HepG2 (cell line): ENCODE data around the gene DIP2C. TPM values are rescaled to one million over a fixed set of nuclear protein-coding genes. Genes with fewer than 3 reads are reported as not detected.
A peak's percentile ranks its signal among the peaks of the same experiment; 100 is the strongest.

Experiments used
- DMAP1 ChIP-seq: IDR thresholded peaks from 2 replicates; pipeline ENCODE4 v1.6.1; 2016
- GABPA ChIP-seq, 2 experiments: IDR thresholded peaks; 2 replicates each; pipeline ENCODE4 v1.6.1; 2011 to 2016; ENCODE audit warnings: low read depth in 2 of 2, low read length in 1 of 2, missing biosample characterization in 1 of 2, missing genetic modification characterization in 1 of 2
- GATAD1 ChIP-seq: IDR thresholded peaks from 2 replicates; pipeline ENCODE4 v1.6.1; 2016; ENCODE audit warnings: missing genetic modification reagents, missing compliant biosample characterization
- KDM3A ChIP-seq: IDR thresholded peaks from 2 replicates; pipeline ENCODE4 v1.6.1; 2018; ENCODE audit warnings: low read depth, missing compliant biosample characterization
- KDM5B ChIP-seq: sonication (generic); formaldehyde crosslinking; IDR thresholded peaks from 2 replicates; pipeline ENCODE4 v1.4.0; 2020; ENCODE audit warnings: missing genetic modification reagents, mild to moderate bottlenecking, borderline replicate concordance
- KLF16 ChIP-seq, 2 experiments: sonication (generic) in 1 of 2; formaldehyde crosslinking in 1 of 2; IDR thresholded peaks; 2 replicates each; pipeline versions ENCODE4 v1.6.1 to v1.8.0; 2016 to 2023; ENCODE audit warnings: missing genetic modification reagents in 2 of 2, missing compliant biosample characterization in 1 of 2
- NR2F1 ChIP-seq, 2 experiments: fragments of 450-650 bp in 1 of 2; formaldehyde crosslinking in 1 of 2; IDR thresholded peaks; 2 replicates each; pipeline versions ENCODE4 v1.5.0 to v1.6.1; 2016 to 2020; ENCODE audit warnings: mild to moderate bottlenecking in 1 of 2, missing compliant biosample characterization in 1 of 2, missing genetic modification reagents in 1 of 2, moderate library complexity in 1 of 2
- NR3C1 ChIP-seq: sonication (generic); formaldehyde crosslinking; IDR thresholded peaks from 2 replicates; pipeline ENCODE4 v1.4.0; 2020; ENCODE audit warnings: missing genetic modification reagents
- PHF8 ChIP-seq: sonication (generic); formaldehyde crosslinking; IDR thresholded peaks from 2 replicates; pipeline ENCODE4 v1.5.0; 2020; ENCODE audit warnings: missing genetic modification reagents
- RBFOX2 ChIP-seq: fragments of 200-400 bp; formaldehyde crosslinking; IDR thresholded peaks from 2 replicates; pipeline ENCODE4 v1.6.1; 2017; ENCODE audit warnings: low read depth, mild to moderate bottlenecking, low read length
- TIGD3 ChIP-seq: sonication (generic); formaldehyde crosslinking; IDR thresholded peaks from 2 replicates; pipeline ENCODE4 v1.5.1; 2020; ENCODE audit warnings: mild to moderate bottlenecking, missing genetic modification reagents, borderline replicate concordance
- ZNF225 ChIP-seq: sonication (generic); formaldehyde crosslinking; IDR thresholded peaks from 2 replicates; pipeline ENCODE4 v1.4.0; 2020; ENCODE audit warnings: mild to moderate bottlenecking, missing genetic modification reagents
- ZNF296 ChIP-seq: sonication (generic); formaldehyde crosslinking; conservative IDR thresholded peaks from 2 replicates; pipeline ENCODE4 v1.5.0; 2020; ENCODE audit warnings: mild to moderate bottlenecking, missing genetic modification reagents
- ZNF326 ChIP-seq: sonication (generic); formaldehyde crosslinking; IDR thresholded peaks from 2 replicates; pipeline ENCODE4 v1.4.0; 2020; ENCODE audit warnings: missing genetic modification reagents, borderline replicate concordance
- ZNF678 ChIP-seq: sonication (generic); formaldehyde crosslinking; IDR thresholded peaks from 2 replicates; pipeline ENCODE4 v1.4.0; 2020; ENCODE audit warnings: mild to moderate bottlenecking, missing genetic modification reagents
- ZNF841 ChIP-seq: sonication (generic); formaldehyde crosslinking; IDR thresholded peaks from 2 replicates; pipeline ENCODE4 v1.8.1; 2023; ENCODE audit warnings: missing genetic modification reagents, borderline replicate concordance
- ZSCAN20 ChIP-seq: sonication (generic); formaldehyde crosslinking; IDR thresholded peaks from 2 replicates; pipeline ENCODE4 v1.4.0; 2020; ENCODE audit warnings: missing genetic modification reagents, mild to moderate bottlenecking, borderline replicate concordance
- polyA plus RNA-seq, 8 experiments: library from polyadenylated mRNA; depleted of rRNA in 3 of 8; stranded (reverse) in 7 of 8; unstranded in 1 of 8; fragments of >200 nt; fragmentation: Illumina TruSeq in 4 of 8; extraction: Trizol in 4 of 8; gene quantifications; 2 replicates each; pipeline versions ENCODE4 v1.2.1 to v1.2.3, GENCODE V29; 2011 to 2016; ENCODE audit warnings: low read depth in 4 of 8, missing spikeins in 1 of 8, mixed read lengths in 1 of 8; ENCODE audit not compliant: insufficient read depth in 1 of 8
- total RNA-seq, 5 experiments: library from RNA; depleted of rRNA; stranded (reverse); fragments of >200 nt; fragmentation: Illumina TruSeq; extraction: Trizol; gene quantifications; 2 replicates each; pipeline ENCODE4 v1.2.3, GENCODE V29; 2016; ENCODE audit warnings: low read depth in 1 of 5
- TF ChIP-seq, protein P1 (sequence below): sonication (generic); formaldehyde crosslinking; IDR thresholded peaks from 2 replicates; pipeline ENCODE4 v1.5.1; 2020; ENCODE audit warnings: missing genetic modification reagents, mild to moderate bottlenecking, borderline replicate concordance
- TF ChIP-seq, protein P2 (sequence below): sonication (generic); formaldehyde crosslinking; IDR thresholded peaks from 2 replicates; pipeline ENCODE4 v1.5.0; 2020; ENCODE audit warnings: mild to moderate bottlenecking, missing genetic modification reagents
- TF ChIP-seq, protein P3 (sequence below): IDR thresholded peaks from 2 replicates; pipeline ENCODE4 v1.6.1; 2016; ENCODE audit warnings: missing genetic modification reagents, missing compliant biosample characterization
- TF ChIP-seq, protein P4 (sequence below): sonication (generic); formaldehyde crosslinking; conservative IDR thresholded peaks from 2 replicates; pipeline ENCODE4 v1.5.0; 2020; ENCODE audit warnings: missing genetic modification reagents

Gene DIP2C
- total and polyA plus RNA-seq, 2 of the 13 experiments (the other 11 are each of a cell fraction or from before 2014, with no cell fraction given) = 2.2 to 2.7 TPM

DNA sequence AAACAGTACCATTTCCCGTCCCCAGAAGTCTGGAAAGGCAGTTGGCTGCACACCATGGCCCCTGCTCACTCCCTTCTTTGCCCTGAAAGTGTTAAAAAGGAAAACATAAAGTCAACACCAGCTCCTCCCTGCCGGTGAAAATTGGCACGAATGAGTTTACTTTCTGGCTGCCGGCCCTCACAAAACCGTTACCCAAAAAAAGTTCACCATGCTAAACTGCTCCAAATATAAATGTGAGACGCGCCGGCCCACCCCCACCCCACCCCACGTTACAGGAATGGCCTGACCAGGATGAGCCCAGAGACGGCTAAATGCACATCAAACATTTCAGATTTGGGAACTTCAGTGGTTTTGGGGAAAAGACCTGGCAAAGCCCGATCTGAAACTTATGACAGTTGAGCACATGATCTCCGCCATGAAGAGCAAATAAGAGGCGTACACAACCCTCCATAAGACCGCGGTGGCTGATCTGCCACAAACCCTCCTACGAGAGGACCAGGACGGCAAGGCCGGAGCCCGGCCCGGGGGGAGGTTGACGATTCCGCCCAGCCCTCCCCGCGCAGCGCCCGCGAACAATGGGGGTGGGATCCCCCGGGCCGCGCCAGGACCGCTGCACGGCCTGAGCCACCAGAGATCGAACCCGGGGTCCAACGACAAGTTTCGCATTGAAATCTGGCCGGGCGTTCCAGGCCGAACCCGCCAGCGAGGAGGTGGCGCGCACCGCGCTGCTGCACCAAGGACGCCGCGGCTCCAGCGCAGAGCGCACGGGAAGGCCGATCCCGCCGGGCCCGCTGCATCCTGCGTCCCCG, 952 bp downstream of the DIP2C start (continued):
- TF ChIP-seq, protein P1, sequence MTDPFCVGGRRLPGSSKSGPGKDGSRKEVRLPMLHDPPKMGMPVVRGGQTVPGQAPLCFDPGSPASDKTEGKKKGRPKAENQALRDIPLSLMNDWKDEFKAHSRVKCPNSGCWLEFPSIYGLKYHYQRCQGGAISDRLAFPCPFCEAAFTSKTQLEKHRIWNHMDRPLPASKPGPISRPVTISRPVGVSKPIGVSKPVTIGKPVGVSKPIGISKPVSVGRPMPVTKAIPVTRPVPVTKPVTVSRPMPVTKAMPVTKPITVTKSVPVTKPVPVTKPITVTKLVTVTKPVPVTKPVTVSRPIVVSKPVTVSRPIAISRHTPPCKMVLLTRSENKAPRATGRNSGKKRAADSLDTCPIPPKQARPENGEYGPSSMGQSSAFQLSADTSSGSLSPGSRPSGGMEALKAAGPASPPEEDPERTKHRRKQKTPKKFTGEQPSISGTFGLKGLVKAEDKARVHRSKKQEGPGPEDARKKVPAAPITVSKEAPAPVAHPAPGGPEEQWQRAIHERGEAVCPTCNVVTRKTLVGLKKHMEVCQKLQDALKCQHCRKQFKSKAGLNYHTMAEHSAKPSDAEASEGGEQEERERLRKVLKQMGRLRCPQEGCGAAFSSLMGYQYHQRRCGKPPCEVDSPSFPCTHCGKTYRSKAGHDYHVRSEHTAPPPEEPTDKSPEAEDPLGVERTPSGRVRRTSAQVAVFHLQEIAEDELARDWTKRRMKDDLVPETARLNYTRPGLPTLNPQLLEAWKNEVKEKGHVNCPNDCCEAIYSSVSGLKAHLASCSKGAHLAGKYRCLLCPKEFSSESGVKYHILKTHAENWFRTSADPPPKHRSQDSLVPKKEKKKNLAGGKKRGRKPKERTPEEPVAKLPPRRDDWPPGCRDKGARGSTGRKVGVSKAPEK (CRISPR knock-in tag) = no peak
- TF ChIP-seq ZNF678 (CRISPR knock-in tag) = no peak
- no peak for TF ChIP-seq GATAD1
- TF ChIP-seq, protein P2, sequence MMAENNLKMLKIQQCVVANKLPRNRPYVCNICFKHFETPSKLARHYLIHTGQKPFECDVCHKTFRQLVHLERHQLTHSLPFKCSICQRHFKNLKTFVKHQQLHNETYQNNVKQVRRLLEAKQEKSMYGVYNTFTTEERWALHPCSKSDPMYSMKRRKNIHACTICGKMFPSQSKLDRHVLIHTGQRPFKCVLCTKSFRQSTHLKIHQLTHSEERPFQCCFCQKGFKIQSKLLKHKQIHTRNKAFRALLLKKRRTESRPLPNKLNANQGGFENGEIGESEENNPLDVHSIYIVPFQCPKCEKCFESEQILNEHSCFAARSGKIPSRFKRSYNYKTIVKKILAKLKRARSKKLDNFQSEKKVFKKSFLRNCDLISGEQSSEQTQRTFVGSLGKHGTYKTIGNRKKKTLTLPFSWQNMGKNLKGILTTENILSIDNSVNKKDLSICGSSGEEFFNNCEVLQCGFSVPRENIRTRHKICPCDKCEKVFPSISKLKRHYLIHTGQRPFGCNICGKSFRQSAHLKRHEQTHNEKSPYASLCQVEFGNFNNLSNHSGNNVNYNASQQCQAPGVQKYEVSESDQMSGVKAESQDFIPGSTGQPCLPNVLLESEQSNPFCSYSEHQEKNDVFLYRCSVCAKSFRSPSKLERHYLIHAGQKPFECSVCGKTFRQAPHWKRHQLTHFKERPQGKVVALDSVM (CRISPR knock-in tag) = no peak
- TF ChIP-seq KLF16 (CRISPR knock-in tag; IDR thresholded peaks at IDR 0.05) = no peak
- no peak for TF ChIP-seq DMAP1
- TF ChIP-seq, protein P3, sequence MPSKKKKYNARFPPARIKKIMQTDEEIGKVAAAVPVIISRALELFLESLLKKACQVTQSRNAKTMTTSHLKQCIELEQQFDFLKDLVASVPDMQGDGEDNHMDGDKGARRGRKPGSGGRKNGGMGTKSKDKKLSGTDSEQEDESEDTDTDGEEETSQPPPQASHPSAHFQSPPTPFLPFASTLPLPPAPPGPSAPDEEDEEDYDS (CRISPR knock-in tag) = no peak
- TF ChIP-seq ZSCAN20 = 0 out of 2 replicates have a peak, but pooled peaks have one; percentile 48
- no peak for TF ChIP-seq ZNF326 (CRISPR knock-in tag)
- no peak for TF ChIP-seq ZNF841
- TF ChIP-seq KDM5B (CRISPR knock-in tag) = peak; percentile 73; the same call in 1 of the 2 replicates
- TF ChIP-seq RBFOX2 = peak; percentile 55
- TF ChIP-seq ZNF225 (CRISPR knock-in tag) = no peak
- TF ChIP-seq NR2F1 (CRISPR knock-in tag; IDR thresholded peaks at IDR 0.05) = no peak
- TF ChIP-seq PHF8 (CRISPR knock-in tag) = peak; percentile 55; the same call in 1 of the 2 replicates
- TF ChIP-seq, protein P4, sequence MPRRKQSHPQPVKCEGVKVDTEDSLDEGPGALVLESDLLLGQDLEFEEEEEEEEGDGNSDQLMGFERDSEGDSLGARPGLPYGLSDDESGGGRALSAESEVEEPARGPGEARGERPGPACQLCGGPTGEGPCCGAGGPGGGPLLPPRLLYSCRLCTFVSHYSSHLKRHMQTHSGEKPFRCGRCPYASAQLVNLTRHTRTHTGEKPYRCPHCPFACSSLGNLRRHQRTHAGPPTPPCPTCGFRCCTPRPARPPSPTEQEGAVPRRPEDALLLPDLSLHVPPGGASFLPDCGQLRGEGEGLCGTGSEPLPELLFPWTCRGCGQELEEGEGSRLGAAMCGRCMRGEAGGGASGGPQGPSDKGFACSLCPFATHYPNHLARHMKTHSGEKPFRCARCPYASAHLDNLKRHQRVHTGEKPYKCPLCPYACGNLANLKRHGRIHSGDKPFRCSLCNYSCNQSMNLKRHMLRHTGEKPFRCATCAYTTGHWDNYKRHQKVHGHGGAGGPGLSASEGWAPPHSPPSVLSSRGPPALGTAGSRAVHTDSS = no peak
- no peak for TF ChIP-seq NR3C1
- no peak for TF ChIP-seq KDM3A (CRISPR knock-in tag)
- TF ChIP-seq ZNF296 (CRISPR knock-in tag) = no peak
- TF ChIP-seq GABPA (IDR thresholded peaks at IDR 0.05; ENCODE audit: low read depth, low read length) = no peak
- no peak for TF ChIP-seq GABPA (CRISPR knock-in tag; IDR thresholded peaks at IDR 0.05; ENCODE audit: low read depth)
- TF ChIP-seq TIGD3 (CRISPR knock-in tag) = no peak
